NCI-H128 (cell line): ENCODE results near the gene VPS35L.

ENCODE experiments used
- DNase-seq: peaks from one replicate; lab custom pipeline; 2025; ENCODE audit not compliant: unreplicated experiment; lab: John Stamatoyannopoulos, UW

The VPS35L gene

GRCh38 chr16:19737306-19738038 lies 182.0 kb downstream of the VPS35L start:
- DNase-seq, result no peak

DNA sequence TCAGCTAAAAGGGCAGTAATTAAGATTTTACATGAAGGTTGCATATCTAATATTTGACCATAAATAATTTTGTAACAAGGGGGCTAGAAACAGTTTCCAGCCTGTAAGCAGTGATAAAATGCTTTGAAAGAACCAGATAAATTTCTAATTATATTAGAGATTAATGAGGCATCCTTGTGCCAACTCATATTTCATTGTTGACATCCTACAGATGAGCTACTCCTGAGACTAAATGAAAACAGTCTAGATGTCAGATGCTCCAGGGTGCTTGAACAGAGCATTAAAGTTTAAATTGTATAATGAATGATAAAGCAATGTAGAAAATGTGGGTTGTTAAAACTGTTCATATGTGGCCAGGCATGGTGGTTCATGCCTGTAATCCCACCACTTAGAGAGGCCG lies 185.9 kb downstream of the VPS35L start:
- no peak for DNase-seq

- no peak for DNase-seq
Observed at GRCh38 chr16:19743816-19744159, 188.3 kb downstream of the VPS35L start.

GRCh38 chr16:19744670-19745069 lies 189.2 kb downstream of the VPS35L start:
- no peak for DNase-seq

GRCh38 chr16:19745286-19746010 lies 189.9 kb downstream of the VPS35L start:
- no peak for DNase-seq

- DNase-seq, result no peak
Observed at GRCh38 chr16:19746561-19746960, 191.1 kb downstream of the VPS35L start.

DNA sequence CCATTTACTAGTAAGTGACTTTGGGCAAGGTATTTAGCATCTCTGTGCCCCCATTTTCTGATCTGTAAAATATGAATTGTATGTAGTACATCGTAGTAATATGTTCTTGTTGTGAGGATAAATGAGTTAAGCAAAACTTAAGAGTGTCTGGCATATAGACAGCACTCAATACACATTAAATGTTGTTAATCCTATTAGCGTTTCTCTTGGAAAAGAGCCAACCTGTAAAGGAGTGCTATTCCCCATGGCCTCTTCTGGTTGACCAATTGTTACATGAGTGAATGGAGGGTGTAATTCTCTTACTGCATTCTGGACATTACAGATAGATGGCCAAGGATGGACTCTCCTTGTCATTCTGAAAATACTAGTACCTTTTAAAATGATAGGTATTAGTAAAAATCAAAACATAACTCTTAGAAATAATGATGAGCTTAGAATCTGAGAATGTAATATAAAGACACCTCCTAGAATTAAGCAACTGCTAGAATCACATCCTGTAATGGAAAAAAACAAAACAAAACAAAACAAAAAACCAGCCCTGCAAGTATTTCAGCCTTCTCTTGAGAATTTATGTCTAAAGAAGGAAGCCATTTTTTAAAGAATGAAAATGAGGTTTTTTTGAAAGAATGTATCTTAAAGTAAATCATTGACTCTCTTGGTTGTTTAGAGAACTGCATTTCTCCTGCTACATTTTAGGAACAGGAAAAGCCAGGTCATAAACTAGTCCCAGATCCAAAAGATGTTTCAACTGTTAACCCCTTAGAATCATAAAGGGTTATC lies 193.1 kb downstream of the VPS35L start:
- DNase-seq, result no peak

DNA sequence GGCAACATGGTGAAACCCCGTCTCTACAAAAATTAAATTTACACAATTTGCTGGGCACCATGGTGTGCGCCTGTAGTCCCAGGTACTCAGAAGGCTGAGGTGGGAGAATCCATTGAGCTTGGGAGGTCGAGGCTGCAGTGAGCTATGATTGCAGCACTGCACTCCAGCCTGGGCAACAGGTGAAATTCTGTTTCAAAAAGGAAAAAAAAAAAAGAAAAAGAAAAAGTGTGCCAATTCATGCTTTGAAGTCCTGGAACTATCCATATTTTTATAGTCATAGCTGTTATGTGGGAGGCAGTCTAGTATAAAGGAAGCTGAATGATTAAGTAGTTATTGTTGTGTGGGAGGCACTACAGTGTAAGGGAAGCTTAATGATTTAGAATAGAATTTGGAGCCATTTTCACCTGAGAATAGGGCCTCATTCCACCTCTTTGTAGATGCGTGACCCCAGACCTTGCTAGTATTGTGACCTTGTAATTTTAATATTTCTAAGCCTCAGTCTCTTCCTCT lies 194.1 kb downstream of the VPS35L start:
- no peak for DNase-seq
